ENCODE results near the gene TUBA1B.
A peak's percentile ranks its signal among the peaks of the same experiment; 100 is the strongest.

The TUBA1B gene

DNA sequence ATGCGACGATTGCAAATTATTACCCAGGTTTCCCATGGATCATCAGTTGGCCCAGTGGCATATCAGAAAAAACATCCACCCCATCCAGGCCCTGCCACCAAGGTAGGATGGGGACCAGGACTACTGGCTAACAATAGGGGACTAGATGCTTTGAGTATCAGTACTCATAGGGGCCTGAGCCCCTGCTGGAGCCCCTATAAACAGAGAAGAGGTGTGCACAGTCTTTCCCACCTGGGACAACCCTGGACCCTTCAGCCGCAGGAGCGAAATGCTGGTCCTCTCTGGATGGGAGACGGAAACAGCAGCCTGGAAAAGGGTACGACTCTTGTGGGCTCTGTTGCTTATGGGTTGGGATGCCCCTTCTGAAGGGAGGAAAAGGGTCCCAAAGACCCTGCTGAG, 42.3 kb downstream of the TUBA1B start (continued):
- TF ChIP-seq, protein P1, sequence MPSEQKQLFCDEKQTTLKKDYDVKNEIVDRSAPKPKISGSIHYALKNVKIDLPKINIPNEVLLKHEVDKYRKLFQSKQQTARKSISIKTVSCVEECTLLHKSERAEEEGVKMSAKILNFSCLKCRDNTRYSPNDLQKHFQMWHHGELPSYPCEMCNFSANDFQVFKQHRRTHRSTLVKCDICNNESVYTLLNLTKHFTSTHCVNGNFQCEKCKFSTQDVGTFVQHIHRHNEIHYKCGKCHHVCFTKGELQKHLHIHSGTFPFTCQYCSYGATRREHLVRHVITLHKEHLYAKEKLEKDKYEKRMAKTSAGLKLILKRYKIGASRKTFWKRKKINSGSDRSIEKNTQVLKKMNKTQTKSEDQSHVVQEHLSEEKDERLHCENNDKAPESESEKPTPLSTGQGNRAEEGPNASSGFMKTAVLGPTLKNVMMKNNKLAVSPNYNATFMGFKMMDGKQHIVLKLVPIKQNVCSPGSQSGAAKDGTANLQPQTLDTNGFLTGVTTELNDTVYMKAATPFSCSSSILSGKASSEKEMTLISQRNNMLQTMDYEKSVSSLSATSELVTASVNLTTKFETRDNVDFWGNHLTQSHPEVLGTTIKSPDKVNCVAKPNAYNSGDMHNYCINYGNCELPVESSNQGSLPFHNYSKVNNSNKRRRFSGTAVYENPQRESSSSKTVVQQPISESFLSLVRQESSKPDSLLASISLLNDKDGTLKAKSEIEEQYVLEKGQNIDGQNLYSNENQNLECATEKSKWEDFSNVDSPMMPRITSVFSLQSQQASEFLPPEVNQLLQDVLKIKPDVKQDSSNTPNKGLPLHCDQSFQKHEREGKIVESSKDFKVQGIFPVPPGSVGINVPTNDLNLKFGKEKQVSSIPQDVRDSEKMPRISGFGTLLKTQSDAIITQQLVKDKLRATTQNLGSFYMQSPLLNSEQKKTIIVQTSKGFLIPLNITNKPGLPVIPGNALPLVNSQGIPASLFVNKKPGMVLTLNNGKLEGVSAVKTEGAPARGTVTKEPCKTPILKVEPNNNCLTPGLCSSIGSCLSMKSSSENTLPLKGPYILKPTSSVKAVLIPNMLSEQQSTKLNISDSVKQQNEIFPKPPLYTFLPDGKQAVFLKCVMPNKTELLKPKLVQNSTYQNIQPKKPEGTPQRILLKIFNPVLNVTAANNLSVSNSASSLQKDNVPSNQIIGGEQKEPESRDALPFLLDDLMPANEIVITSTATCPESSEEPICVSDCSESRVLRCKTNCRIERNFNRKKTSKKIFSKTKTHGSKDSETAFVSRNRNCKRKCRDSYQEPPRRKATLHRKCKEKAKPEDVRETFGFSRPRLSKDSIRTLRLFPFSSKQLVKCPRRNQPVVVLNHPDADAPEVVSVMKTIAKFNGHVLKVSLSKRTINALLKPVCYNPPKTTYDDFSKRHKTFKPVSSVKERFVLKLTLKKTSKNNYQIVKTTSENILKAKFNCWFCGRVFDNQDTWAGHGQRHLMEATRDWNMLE (tag by site-specific recombination; conservative IDR thresholded peaks at IDR 0.05; ENCODE audit: low read depth) = no peak
- no peak for TF ChIP-seq ZNF610 (tag by site-specific recombination; IDR thresholded peaks at IDR 0.05; ENCODE audit: borderline replicate concordance)
- TF ChIP-seq HOXD13 (CRISPR knock-in tag; IDR thresholded peaks at IDR 0.05; ENCODE audit: borderline replicate concordance) = no peak

DNA sequence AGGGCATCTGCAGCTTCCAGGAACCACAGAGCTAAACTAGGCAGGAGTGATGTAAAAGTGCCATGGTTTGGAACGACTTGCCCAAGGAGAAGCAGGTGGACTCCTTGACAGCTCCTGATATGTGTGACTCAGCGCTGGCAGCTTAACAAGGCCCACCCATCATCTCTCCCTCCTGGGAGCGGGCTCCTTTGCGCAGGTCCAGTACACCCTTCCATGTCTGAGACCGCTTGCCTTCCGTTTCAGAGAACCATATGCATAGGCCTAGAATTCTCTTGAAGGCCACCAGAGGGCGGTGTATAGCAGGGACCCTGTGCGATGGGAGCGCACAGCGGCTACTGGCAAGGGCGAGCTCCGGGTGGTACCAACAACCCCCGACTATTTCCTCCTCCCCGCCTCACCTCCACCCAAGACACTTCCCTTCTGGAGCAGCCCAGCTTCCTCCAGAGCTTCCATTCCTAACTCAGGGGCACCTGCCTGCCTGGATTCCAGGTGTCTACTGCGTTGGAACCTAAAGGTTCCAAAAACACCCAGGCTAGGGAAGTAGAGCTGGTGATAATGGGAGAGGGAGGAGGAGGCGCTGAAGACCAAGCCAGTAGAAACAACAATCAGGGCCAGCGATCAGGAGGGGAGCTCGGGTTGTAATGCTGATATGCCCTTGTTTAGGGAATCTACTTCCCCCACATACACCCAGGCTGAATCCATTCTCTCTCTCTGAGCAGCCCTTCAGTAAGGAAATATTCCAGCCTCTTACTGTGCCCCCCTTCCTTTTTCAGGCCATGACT, 42.9 kb downstream of the TUBA1B start:
- no peak overlapping the region for H3K27ac ChIP-seq (ENCODE audit: extremely low read depth, low read depth, low read length)
- peak overlapping the region; percentile 25 for H3K4me3 ChIP-seq (ENCODE audit: low read depth, low read length)
- ChIA-PET POLR2A (interaction anchor here (0.5 to 2.2 kb wide), 12 partner anchors 10 to 177 kb away, joined by 3 to 31 read pairs (median 4); partner anchors contain the start of genes LMBR1L, RHEBL1, TUBA1A and TUBA1B), CTCF (interaction anchor here (0.6 to 6.2 kb wide), 54 partner anchors 9 to 867 kb away, joined by 3 to 131 read pairs (median 4); partner anchors contain the start of genes LMBR1L, PRPH, RHEBL1 and TUBA1B)
- H3K4me1 ChIP-seq (ENCODE audit: control insufficient read depth, insufficient read depth, low read length) = no peaks in the 10 kb centered on the region
- no peaks in the 10 kb centered on the region for H3K9me3 ChIP-seq (ENCODE audit: control insufficient read depth, insufficient read depth, low read depth, low read length)
- H3K36me3 ChIP-seq (ENCODE audit: control insufficient read depth in 2 of 2, insufficient read depth in 1 of 2, low read length in 2 of 2) = no peaks in the 10 kb centered on the region
- TF ChIP-seq, protein P2, sequence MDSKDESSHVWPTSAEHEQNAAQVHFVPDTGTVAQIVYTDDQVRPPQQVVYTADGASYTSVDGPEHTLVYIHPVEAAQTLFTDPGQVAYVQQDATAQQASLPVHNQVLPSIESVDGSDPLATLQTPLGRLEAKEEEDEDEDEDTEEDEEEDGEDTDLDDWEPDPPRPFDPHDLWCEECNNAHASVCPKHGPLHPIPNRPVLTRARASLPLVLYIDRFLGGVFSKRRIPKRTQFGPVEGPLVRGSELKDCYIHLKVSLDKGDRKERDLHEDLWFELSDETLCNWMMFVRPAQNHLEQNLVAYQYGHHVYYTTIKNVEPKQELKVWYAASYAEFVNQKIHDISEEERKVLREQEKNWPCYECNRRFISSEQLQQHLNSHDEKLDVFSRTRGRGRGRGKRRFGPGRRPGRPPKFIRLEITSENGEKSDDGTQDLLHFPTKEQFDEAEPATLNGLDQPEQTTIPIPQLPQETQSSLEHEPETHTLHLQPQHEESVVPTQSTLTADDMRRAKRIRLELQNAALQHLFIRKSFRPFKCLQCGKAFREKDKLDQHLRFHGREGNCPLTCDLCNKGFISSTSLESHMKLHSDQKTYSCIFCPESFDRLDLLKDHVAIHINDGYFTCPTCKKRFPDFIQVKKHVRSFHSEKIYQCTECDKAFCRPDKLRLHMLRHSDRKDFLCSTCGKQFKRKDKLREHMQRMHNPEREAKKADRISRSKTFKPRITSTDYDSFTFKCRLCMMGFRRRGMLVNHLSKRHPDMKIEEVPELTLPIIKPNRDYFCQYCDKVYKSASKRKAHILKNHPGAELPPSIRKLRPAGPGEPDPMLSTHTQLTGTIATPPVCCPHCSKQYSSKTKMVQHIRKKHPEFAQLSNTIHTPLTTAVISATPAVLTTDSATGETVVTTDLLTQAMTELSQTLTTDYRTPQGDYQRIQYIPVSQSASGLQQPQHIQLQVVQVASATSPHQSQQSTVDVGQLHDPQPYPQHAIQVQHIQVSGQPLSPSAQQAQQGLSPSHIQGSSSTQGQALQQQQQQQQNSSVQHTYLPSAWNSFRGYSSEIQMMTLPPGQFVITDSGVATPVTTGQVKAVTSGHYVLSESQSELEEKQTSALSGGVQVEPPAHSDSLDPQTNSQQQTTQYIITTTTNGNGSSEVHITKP (tag by site-specific recombination; IDR thresholded peaks at IDR 0.05) = peak; percentile 94
- TF ChIP-seq GLI2 (tag by site-specific recombination; IDR thresholded peaks at IDR 0.05; ENCODE audit: borderline replicate concordance, low read depth) (no peak), ZNF114 (tag by site-specific recombination; IDR thresholded peaks at IDR 0.05) (no peak), ZBTB20 (tag by site-specific recombination; IDR thresholded peaks at IDR 0.05) (no peak), ZNF600 (tag by site-specific recombination; IDR thresholded peaks at IDR 0.05) (peak; percentile 83), ZNF701 (tag by site-specific recombination; IDR thresholded peaks at IDR 0.05) (no peak), SALL2 (tag by site-specific recombination; IDR thresholded peaks at IDR 0.05; ENCODE audit: borderline replicate concordance) (no peak), KLF17 (tag by site-specific recombination; IDR thresholded peaks at IDR 0.05) (peak; percentile 71; the same call in 1 of the 2 replicates), ZNF354C (tag by site-specific recombination; IDR thresholded peaks at IDR 0.05; ENCODE audit: borderline replicate concordance, low read depth) (no peak), ZFP37 (tag by site-specific recombination; IDR thresholded peaks at IDR 0.05) (peak; percentile 86; the same call in 1 of the 2 replicates), ZBTB1 (tag by site-specific recombination; IDR thresholded peaks at IDR 0.05) (no peak), ZEB2 (tag by site-specific recombination; IDR thresholded peaks at IDR 0.05) (no peak; the same call in none of the 2 replicates), ZNF366 (tag by site-specific recombination; conservative IDR thresholded peaks at IDR 0.05) (peak; percentile 49), WT1 (tag by site-specific recombination; IDR thresholded peaks at IDR 0.05) (0 out of 2 replicates have a peak, but pooled peaks have one; percentile 27), ZNF501 (tag by site-specific recombination; IDR thresholded peaks at IDR 0.05) (peak; percentile 74; the same call in 1 of the 2 replicates), KLF16 (tag by site-specific recombination; IDR thresholded peaks at IDR 0.05) (0 out of 2 replicates have a peak, but pooled peaks have one; percentile 29), ZNF214 (tag by site-specific recombination; IDR thresholded peaks at IDR 0.05; ENCODE audit: borderline replicate concordance) (no peak), ZNF155 (tag by site-specific recombination; IDR thresholded peaks at IDR 0.05) (no peak), ZNF211 (tag by site-specific recombination; IDR thresholded peaks at IDR 0.05; ENCODE audit: low read depth) (no peak), ZNF561 (tag by site-specific recombination; IDR thresholded peaks at IDR 0.05; ENCODE audit: borderline replicate concordance) (peak; percentile 73; the same call in 1 of the 2 replicates)
- TF ChIP-seq, protein P3, sequence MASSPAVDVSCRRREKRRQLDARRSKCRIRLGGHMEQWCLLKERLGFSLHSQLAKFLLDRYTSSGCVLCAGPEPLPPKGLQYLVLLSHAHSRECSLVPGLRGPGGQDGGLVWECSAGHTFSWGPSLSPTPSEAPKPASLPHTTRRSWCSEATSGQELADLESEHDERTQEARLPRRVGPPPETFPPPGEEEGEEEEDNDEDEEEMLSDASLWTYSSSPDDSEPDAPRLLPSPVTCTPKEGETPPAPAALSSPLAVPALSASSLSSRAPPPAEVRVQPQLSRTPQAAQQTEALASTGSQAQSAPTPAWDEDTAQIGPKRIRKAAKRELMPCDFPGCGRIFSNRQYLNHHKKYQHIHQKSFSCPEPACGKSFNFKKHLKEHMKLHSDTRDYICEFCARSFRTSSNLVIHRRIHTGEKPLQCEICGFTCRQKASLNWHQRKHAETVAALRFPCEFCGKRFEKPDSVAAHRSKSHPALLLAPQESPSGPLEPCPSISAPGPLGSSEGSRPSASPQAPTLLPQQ (tag by site-specific recombination; IDR thresholded peaks at IDR 0.05) = peak; percentile 74
